Thyroid gland (tissue), 4 donors: Measurements from ENCODE around the gene PARP1.

Experiments used
- POLR2A ChIP-seq, 2 donors: fragments of 450-650 bp; IDR thresholded peaks; one replicate each; pipeline ENCODE4 v1.6.1; 2017; ENCODE audit warnings: antibody characterized with exemption in 2 of 2, mild to moderate bottlenecking in 2 of 2, moderate library complexity in 1 of 2
- TF ChIP-seq, protein P1 (sequence below), 6 experiments: fragments of 200-600 bp in 3 of 6; fragments of 450-650 bp in 3 of 6; sonication (generic) in 3 of 6; IDR thresholded peaks; one replicate each; pipeline ENCODE4 v1.5.1; 2016 to 2019; ENCODE audit warnings: antibody characterized with exemption in 6 of 6, mild to moderate bottlenecking in 2 of 6, inconsistent platforms in 1 of 6, moderate library complexity in 1 of 6

DNA sequence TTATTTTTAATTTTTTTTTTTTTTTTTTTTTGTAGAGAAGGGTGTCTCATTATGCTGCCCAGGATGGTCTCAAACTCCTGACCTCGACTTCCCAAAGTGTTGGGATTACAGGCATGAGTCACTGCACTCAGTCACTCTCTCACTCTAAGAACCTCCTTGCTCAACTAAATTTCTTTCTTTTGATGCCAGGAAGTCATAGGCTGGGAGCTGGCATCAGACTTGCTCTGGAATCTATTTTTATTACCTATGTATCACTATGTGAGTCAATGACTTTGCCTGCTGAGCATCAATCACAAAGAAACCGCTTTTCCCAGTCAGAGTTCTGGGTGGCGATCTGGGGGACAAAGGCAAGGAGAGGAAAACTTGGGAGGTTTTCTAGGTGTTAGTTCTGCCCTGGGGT is 35.5 kb upstream of the PARP1 start:
- TF ChIP-seq, protein P1, sequence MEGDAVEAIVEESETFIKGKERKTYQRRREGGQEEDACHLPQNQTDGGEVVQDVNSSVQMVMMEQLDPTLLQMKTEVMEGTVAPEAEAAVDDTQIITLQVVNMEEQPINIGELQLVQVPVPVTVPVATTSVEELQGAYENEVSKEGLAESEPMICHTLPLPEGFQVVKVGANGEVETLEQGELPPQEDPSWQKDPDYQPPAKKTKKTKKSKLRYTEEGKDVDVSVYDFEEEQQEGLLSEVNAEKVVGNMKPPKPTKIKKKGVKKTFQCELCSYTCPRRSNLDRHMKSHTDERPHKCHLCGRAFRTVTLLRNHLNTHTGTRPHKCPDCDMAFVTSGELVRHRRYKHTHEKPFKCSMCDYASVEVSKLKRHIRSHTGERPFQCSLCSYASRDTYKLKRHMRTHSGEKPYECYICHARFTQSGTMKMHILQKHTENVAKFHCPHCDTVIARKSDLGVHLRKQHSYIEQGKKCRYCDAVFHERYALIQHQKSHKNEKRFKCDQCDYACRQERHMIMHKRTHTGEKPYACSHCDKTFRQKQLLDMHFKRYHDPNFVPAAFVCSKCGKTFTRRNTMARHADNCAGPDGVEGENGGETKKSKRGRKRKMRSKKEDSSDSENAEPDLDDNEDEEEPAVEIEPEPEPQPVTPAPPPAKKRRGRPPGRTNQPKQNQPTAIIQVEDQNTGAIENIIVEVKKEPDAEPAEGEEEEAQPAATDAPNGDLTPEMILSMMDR (IDR thresholded peaks at IDR 0.05) = no peak
- no peak for TF ChIP-seq POLR2A (IDR thresholded peaks at IDR 0.05)
